Choroid plexus epithelial cell (primary cell): ENCODE data around the gene TLX3.

Experiments
- DNase-seq: peaks from one replicate; pipeline ENCODE4 v3.0.0-alpha.2; 2010; ENCODE audit warnings: low read depth
- H3K4me3 ChIP-seq: 2 replicates; pipeline ENCODE4 v1.5.1; 2011; ENCODE audit warnings: low read depth, mild to moderate bottlenecking, control low read depth, low read length, moderate library complexity
- CTCF ChIP-seq: conservative IDR thresholded peaks from 2 replicates; pipeline ENCODE4 v1.5.1; 2011; ENCODE audit warnings: low read depth, mild to moderate bottlenecking, control low read depth, inconsistent platforms, low read length, moderate library complexity

Gene TLX3

GRCh38 chr5:171269717-171270116 lies 39.3 kb upstream of the TLX3 start:
- no peak overlapping the region for H3K4me3 ChIP-seq
- peak; percentile 78 for DNase-seq
- no peak for TF ChIP-seq CTCF

- TF ChIP-seq CTCF = no peak
- no peak overlapping the region for H3K4me3 ChIP-seq
- peak; percentile 30 for DNase-seq
These were observed 38.9 kb upstream of the TLX3 start for GRCh38 chr5:171270136-171270535.

GRCh38 chr5:171271798-171272197 lies 37.2 kb upstream of the TLX3 start:
- no peak overlapping the region for H3K4me3 ChIP-seq
- no peak for TF ChIP-seq CTCF
- no peak for DNase-seq

GRCh38 chr5:171272996-171273970 lies 35.8 kb upstream of the TLX3 start:
- DNase-seq = peak; percentile 72
- TF ChIP-seq CTCF = peak; percentile 70
- no peak overlapping the region for H3K4me3 ChIP-seq

GRCh38 chr5:171275841-171276544 lies 33.1 kb upstream of the TLX3 start:
- no peak for TF ChIP-seq CTCF
- DNase-seq = no peak
- no peak overlapping the region for H3K4me3 ChIP-seq

- H3K4me3 ChIP-seq = no peak overlapping the region
- no peak for DNase-seq
- TF ChIP-seq CTCF = no peak
These were observed 25.3 kb upstream of the TLX3 start for GRCh38 chr5:171283753-171284152.

GRCh38 chr5:171285465-171285864 lies 23.6 kb upstream of the TLX3 start:
- no peak overlapping the region for H3K4me3 ChIP-seq
- DNase-seq = no peak
- TF ChIP-seq CTCF = no peak
